Fibroblast of the conjunctiva (primary cell): ENCODE results near the gene SRSF3.
"Not testable (repeated sequence)": the region's sequence is repeated elsewhere in the genome, so short reads cannot be mapped to it uniquely, and the experiment has no call there.

Experiments used
- DNase-seq: peaks from one replicate; pipeline ENCODE4 v3.0.0-alpha.2; 2010; ENCODE audit warnings: low read depth

SRSF3 gene

GRCh38 chr6:36649701-36650484 is 55.7 kb downstream of the SRSF3 start:
- DNase-seq, result no peak

GRCh38 chr6:36650848-36651478 is 56.8 kb downstream of the SRSF3 start:
- DNase-seq, result no peak

GRCh38 chr6:36651659-36652379 is 57.7 kb downstream of the SRSF3 start:
- no peak for DNase-seq

GRCh38 chr6:36654469-36654868 is 60.3 kb downstream of the SRSF3 start:
- not testable (repeated sequence) for DNase-seq
